PC-9 (cell line): ENCODE measurements around the gene IGF2BP2.

Experiments
- EZH2 ChIP-seq: fragments of 200-600 bp; sonication (generic); IDR thresholded peaks from 2 replicates; pipeline ENCODE4 v1.8.0; 2017; ENCODE audit warnings: antibody characterized with exemption, low read depth
- TF ChIP-seq, protein P1 (sequence below): fragments of 200-600 bp; sonication (generic); conservative IDR thresholded peaks from 2 replicates; pipeline ENCODE4 v1.6.1; 2017; ENCODE audit warnings: mixed run types, antibody characterized with exemption, mild to moderate bottlenecking, moderate library complexity

DNA sequence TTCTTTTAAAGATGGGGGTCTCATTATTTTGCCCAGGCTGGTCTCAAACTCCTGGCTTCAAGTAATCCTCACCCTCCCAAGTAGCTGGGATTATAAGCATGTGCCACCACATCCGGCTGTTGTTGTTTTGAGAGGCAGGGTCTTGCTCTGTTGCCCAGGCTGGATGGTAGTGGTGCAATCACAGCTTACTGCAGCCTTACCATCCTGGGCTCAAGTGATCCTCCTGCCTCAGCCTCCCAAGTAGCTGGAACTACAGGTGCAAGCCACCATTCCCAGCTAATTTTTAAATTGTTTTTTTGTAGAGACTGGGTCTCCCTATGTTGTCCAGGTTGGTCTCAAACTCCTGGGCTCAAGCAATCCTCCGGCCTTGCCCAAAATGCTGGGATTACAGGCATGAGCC lies 133.2 kb downstream of the IGF2BP2 start:
- TF ChIP-seq, protein P1, sequence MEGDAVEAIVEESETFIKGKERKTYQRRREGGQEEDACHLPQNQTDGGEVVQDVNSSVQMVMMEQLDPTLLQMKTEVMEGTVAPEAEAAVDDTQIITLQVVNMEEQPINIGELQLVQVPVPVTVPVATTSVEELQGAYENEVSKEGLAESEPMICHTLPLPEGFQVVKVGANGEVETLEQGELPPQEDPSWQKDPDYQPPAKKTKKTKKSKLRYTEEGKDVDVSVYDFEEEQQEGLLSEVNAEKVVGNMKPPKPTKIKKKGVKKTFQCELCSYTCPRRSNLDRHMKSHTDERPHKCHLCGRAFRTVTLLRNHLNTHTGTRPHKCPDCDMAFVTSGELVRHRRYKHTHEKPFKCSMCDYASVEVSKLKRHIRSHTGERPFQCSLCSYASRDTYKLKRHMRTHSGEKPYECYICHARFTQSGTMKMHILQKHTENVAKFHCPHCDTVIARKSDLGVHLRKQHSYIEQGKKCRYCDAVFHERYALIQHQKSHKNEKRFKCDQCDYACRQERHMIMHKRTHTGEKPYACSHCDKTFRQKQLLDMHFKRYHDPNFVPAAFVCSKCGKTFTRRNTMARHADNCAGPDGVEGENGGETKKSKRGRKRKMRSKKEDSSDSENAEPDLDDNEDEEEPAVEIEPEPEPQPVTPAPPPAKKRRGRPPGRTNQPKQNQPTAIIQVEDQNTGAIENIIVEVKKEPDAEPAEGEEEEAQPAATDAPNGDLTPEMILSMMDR = no peak
- no peak for TF ChIP-seq EZH2
